ENCODE results near the gene H6PD.

H6PD gene

GRCh38 chr1:9271283-9271682, 36.7 kb downstream of the H6PD start:
- Histone ChIP-seq H3K79me2 (ENCODE audit: low read length) (no peaks in the 10 kb centered on the region), H3K4me1 (ENCODE audit: low read length) (peaks cover 16% of the 10 kb centered on the region), H3K4me3 (ENCODE audit: low read length) (no peak overlapping the region), H3K27me3 (ENCODE audit: low read depth, low read length) (no peaks in the 10 kb centered on the region), H3K36me3 (replicated peaks; ENCODE audit: low read depth, low read length) (no peaks in the 10 kb centered on the region), H3K4me2 (ENCODE audit: low read length) (no peak overlapping the region), H3K27ac (ENCODE audit: low read length) (no peak overlapping the region), H2AFZ (ENCODE audit: low read depth, low read length) (no peak overlapping the region), H4K20me1 (ENCODE audit: insufficient read depth, low read length) (no peaks in the 10 kb centered on the region), H3K9me3 (ENCODE audit: insufficient read depth, low read length) (no peaks in the 10 kb centered on the region), H3K9ac (ENCODE audit: low read length) (no peak overlapping the region)
- TF ChIP-seq EZH2phosphoT487 (IDR thresholded peaks at IDR 0.05; ENCODE audit: low read depth) (no peak), CTCF (IDR thresholded peaks at IDR 0.05; ENCODE audit: low read depth, low read length) (no peak)

- no peak overlapping the region for H3K9ac ChIP-seq (ENCODE audit: low read length)
- TF ChIP-seq EZH2phosphoT487 (IDR thresholded peaks at IDR 0.05; ENCODE audit: low read depth) (no peak), CTCF (IDR thresholded peaks at IDR 0.05; ENCODE audit: low read depth, low read length) (no peak)
Observed at GRCh38 chr1:9271861-9272595, 37.5 kb downstream of the H6PD start.

GRCh38 chr1:9273177-9273576, 38.6 kb downstream of the H6PD start:
- H3K27me3 ChIP-seq (ENCODE audit: low read depth, low read length): no peaks in the 10 kb centered on the region
- no peak overlapping the region for H3K4me3 ChIP-seq (ENCODE audit: low read length)
- peaks cover 13% of the 10 kb centered on the region for H3K4me1 ChIP-seq (ENCODE audit: low read length)
- H2AFZ ChIP-seq (ENCODE audit: low read depth, low read length): no peak overlapping the region
- TF ChIP-seq CTCF (IDR thresholded peaks at IDR 0.05; ENCODE audit: low read depth, low read length) (no peak), EZH2phosphoT487 (IDR thresholded peaks at IDR 0.05; ENCODE audit: low read depth) (no peak)
- H3K4me2 ChIP-seq (ENCODE audit: low read length): no peak overlapping the region
- no peaks in the 10 kb centered on the region for H3K79me2 ChIP-seq (ENCODE audit: low read length)
- no peaks in the 10 kb centered on the region for H3K36me3 ChIP-seq (replicated peaks; ENCODE audit: low read depth, low read length)
- H3K9ac ChIP-seq (ENCODE audit: low read length): no peak overlapping the region
- H3K27ac ChIP-seq (ENCODE audit: low read length): no peak overlapping the region
- no peaks in the 10 kb centered on the region for H4K20me1 ChIP-seq (ENCODE audit: insufficient read depth, low read length)
- no peaks in the 10 kb centered on the region for H3K9me3 ChIP-seq (ENCODE audit: insufficient read depth, low read length)

More at GRCh38 chr1:9271861-9272595, 37.5 kb downstream of the H6PD start:
- H4K20me1 ChIP-seq (ENCODE audit: insufficient read depth, low read length): no peaks in the 10 kb centered on the region
- no peak overlapping the region for H3K27ac ChIP-seq (ENCODE audit: low read length)
- no peak overlapping the region for H3K4me3 ChIP-seq (ENCODE audit: low read length)
- no peak overlapping the region for H2AFZ ChIP-seq (ENCODE audit: low read depth, low read length)
- no peaks in the 10 kb centered on the region for H3K79me2 ChIP-seq (ENCODE audit: low read length)
- H3K36me3 ChIP-seq (replicated peaks; ENCODE audit: low read depth, low read length): no peaks in the 10 kb centered on the region
- no peaks in the 10 kb centered on the region for H3K9me3 ChIP-seq (ENCODE audit: insufficient read depth, low read length)
- no peaks in the 10 kb centered on the region for H3K27me3 ChIP-seq (ENCODE audit: low read depth, low read length)
- H3K4me1 ChIP-seq (ENCODE audit: low read length): peaks cover 13% of the 10 kb centered on the region
- H3K4me2 ChIP-seq (ENCODE audit: low read length): no peak overlapping the region

GRCh38 chr1:9275161-9275560, 40.6 kb downstream of the H6PD start:
- Histone ChIP-seq H4K20me1 (ENCODE audit: insufficient read depth, low read length) (no peaks in the 10 kb centered on the region), H3K4me2 (ENCODE audit: low read length) (peak overlapping the region; percentile 81), H3K27me3 (ENCODE audit: low read depth, low read length) (no peaks in the 10 kb centered on the region), H3K9me3 (ENCODE audit: insufficient read depth, low read length) (no peaks in the 10 kb centered on the region), H3K27ac (ENCODE audit: low read length) (no peak overlapping the region), H3K9ac (ENCODE audit: low read length) (no peak overlapping the region), H3K4me1 (ENCODE audit: low read length) (peaks cover 18% of the 10 kb centered on the region), H2AFZ (ENCODE audit: low read depth, low read length) (no peak overlapping the region), H3K4me3 (ENCODE audit: low read length) (peak overlapping the region; percentile 27), H3K36me3 (replicated peaks; ENCODE audit: low read depth, low read length) (no peaks in the 10 kb centered on the region), H3K79me2 (ENCODE audit: low read length) (no peaks in the 10 kb centered on the region)
- TF ChIP-seq EZH2phosphoT487 (IDR thresholded peaks at IDR 0.05; ENCODE audit: low read depth): no peak
- no peak for TF ChIP-seq CTCF (IDR thresholded peaks at IDR 0.05; ENCODE audit: low read depth, low read length)
